Heart left ventricle (tissue), 16 donors: ENCODE measurements around the gene DUSP7. TPM values are rescaled to one million over a fixed set of nuclear protein-coding genes. Genes with fewer than 3 reads are reported as not detected.

Experiments
- ATAC-seq, 4 donors: fragments of 200-7000 bp; cut with Tn5 transposase; one replicate each; pipeline ENCODE4 v1.9.1; 2020 to 2022; ENCODE audit warnings: moderate library complexity in 4 of 4, mild to moderate bottlenecking in 3 of 4, moderate number of reproducible peaks in 1 of 4
- DNase-seq, 5 donors: peaks; one replicate each; pipeline ENCODE4 v3.0.0-alpha.2; 2020
- H3K27ac ChIP-seq, 12 donors: fragments of 200-600 bp; sonication (generic) in 4 of 12; one replicate each; pipeline versions ENCODE4 v1.5.0 to v1.8.0; 2016 to 2022; ENCODE audit warnings: mild to moderate bottlenecking in 2 of 12
- H3K27me3 ChIP-seq, 9 donors: fragments of 200-600 bp; sonication (generic) in 2 of 9; one replicate each; pipeline versions ENCODE4 v1.5.1 to v1.8.0; 2016 to 2022; ENCODE audit warnings: mild to moderate bottlenecking in 3 of 9
- H3K36me3 ChIP-seq, 9 donors: fragments of 200-600 bp; sonication (generic) in 2 of 9; one replicate each; pipeline versions ENCODE4 v1.5.0 to v1.8.0; 2018 to 2022; ENCODE audit warnings: mild to moderate bottlenecking in 2 of 9
- H3K4me1 ChIP-seq, 12 donors: fragments of 200-600 bp; sonication (generic) in 4 of 12; one replicate each; pipeline versions ENCODE4 v1.5.0 to v1.8.0; 2016 to 2022; ENCODE audit warnings: mild to moderate bottlenecking in 3 of 12
- H3K4me3 ChIP-seq, 12 donors: fragments of 200-600 bp; sonication (generic) in 4 of 12; one replicate each; pipeline versions ENCODE4 v1.5.0 to v1.8.0; 2017 to 2022; ENCODE audit warnings: mild to moderate bottlenecking in 9 of 12, moderate library complexity in 4 of 12
- H3K9me3 ChIP-seq, 12 donors: fragments of 200-600 bp; sonication (generic) in 4 of 12; one replicate each; pipeline versions ENCODE4 v1.5.0 to v1.8.0; 2016 to 2022; ENCODE audit warnings: mild to moderate bottlenecking in 1 of 12
- CTCF ChIP-seq, 12 donors: fragments of 200-600 bp; sonication (generic) in 4 of 12; IDR thresholded peaks; one replicate each; pipeline versions ENCODE4 v1.5.0 to v1.8.0; 2018 to 2022; ENCODE audit warnings: antibody characterized with exemption in 12 of 12, mild to moderate bottlenecking in 5 of 12
- POLR2A ChIP-seq, 2 donors: fragments of 450-650 bp; IDR thresholded peaks; one replicate each; pipeline ENCODE4 v1.6.1; 2017; ENCODE audit warnings: antibody characterized with exemption in 2 of 2, mild to moderate bottlenecking in 2 of 2, moderate library complexity in 2 of 2
- WGBS, 4 donors: extraction: QIAGEN DNeasy Blood & Tissue Kit in 2 of 4; methylation state at CpG; one replicate each; pipeline versions ENCODE4 v1.1.5 to v1.1.7; 2013 to 2018; 5-methylcytosine and 5-hydroxymethylcytosine counted together
- intact Hi-C, 10 donors: fragments of 100-400 bp; cut with DNase I; formaldehyde crosslinking; loops; one replicate each; pipeline versions ENCODE4 v1.11.1 to v1.14.2; 2022
- polyA plus RNA-seq, 2 donors: library from polyadenylated mRNA; stranded (reverse); fragments of 200-250 nt; gene quantifications; one replicate each; pipeline ENCODE4 v1.2.3, GENCODE V29; 2013
- total RNA-seq, 9 donors: library from RNA; depleted of rRNA in 2 of 9; stranded (reverse); fragments of >200 nt in 2 of 9; fragmentation: NEBNext Ultra II Directional in 3 of 9; extraction: Animal tissue kit (Norgen Biotek cat#: 25700) in 3 of 9; gene quantifications; one replicate each; pipeline versions ENCODE4 v1.1.0 to v1.2.4, GENCODE V29; 2016 to 2023
- donor health status: ischemic (EF 13 %, LVEDD 7.1; RV severe dilation, severe dysfunction).
- donor health status: healthy with polysubstance abuse.
- donor health status: DM: no; HTN: yes; CAD: no.
- donor health status: DM: no; HTN: no; CAD: no.
- donor health status: ischemic (EF 25% LVEDD 6.9; RV normal size, moderate dysfunction).
- donor health status: ischemic (EF 25% LVEDD 5.7; RV mildly dilated, moderate dysfunction).
- donor health status: healthy.
- donor health status: DM: yes; HTN: yes; CAD: no.
- donor health status: ischemic (EF 35%, LVEDD 5.7; RV mildly dilated, moderate dysfunction).
- donor health status: nonischemic (EF 11% LVEDD 7.7; RV severe dilation, severe dysfunction).
- donor health status: DM: yes; HTN: yes; CAD: no.
- donor health status: PGD.
- donor health status: ischemic (EF 29% LVEDD 5.4; RV normal size, mild dysfunction).
- donor health status: nonischemic (EF 23%, LVEDD 6.1; RV moderate dilation, normal function).

The DUSP7 gene
- total and polyA plus RNA-seq, 11 donors: 9.2 to 33.2 (median 20.7) TPM

- TF ChIP-seq POLR2A (IDR thresholded peaks at IDR 0.05): no peak
- TF ChIP-seq CTCF (IDR thresholded peaks at IDR 0.05): no peak
- ATAC-seq (peak; percentile 33 to 88 (median 78)), DNase-seq (peak in 3 of 5 donors; percentile 31 to 64 (median 59))
- intact Hi-C loops: no loop called here
- peaks cover 0 to 4% (median 0%) of the 10 kb centered on the region in 9 donors for H3K36me3 ChIP-seq
- H3K9me3 ChIP-seq: peaks cover 0 to 20% (median 4%) of the 10 kb centered on the region in 12 donors
- 28 to 55% (median 44%) methylated on average over 3 of the region's 3 CpGs for WGBS, 4 donors
- peak overlapping the region in 7 of 12 donors; percentile 1 to 66 (median 21) for H3K27ac ChIP-seq
- H3K4me1 ChIP-seq: peaks cover 0 to 10% (median 0%) of the 10 kb centered on the region in 12 donors
- H3K27me3 ChIP-seq: no peaks in the 10 kb centered on the region
- H3K4me3 ChIP-seq: no peak overlapping the region
Observed at GRCh38 chr3:52099001-52099401, 42.6 kb upstream of the DUSP7 start.

GRCh38 chr3:52097851-52098507 is 41.6 kb upstream of the DUSP7 start:
- DNase-seq: peak in 3 of 5 donors; percentile 4 to 13 (median 9)

GRCh38 chr3:52095990-52096775 is 39.8 kb upstream of the DUSP7 start:
- Histone ChIP-seq H3K4me3 (no peak overlapping the region), H3K27me3 (no peaks in the 10 kb centered on the region), H3K9me3 (peaks cover 0 to 8% (median 2%) of the 10 kb centered on the region in 12 donors), H3K4me1 (peaks cover 0 to 24% (median 13%) of the 10 kb centered on the region in 12 donors), H3K27ac (no peak overlapping the region), H3K36me3 (peaks cover 0 to 4% (median 0%) of the 10 kb centered on the region in 9 donors)
- WGBS, 4 donors: 96 to 97% (median 96%) methylated on average over 8 of the region's 8 CpGs
- ATAC-seq: no peak
- DNase-seq: peak in 3 of 5 donors; percentile 16 to 23 (median 18)
- intact Hi-C loops: no loop called here
- TF ChIP-seq CTCF (IDR thresholded peaks at IDR 0.05) (no peak), POLR2A (IDR thresholded peaks at IDR 0.05) (no peak)

More at GRCh38 chr3:52097851-52098507, 41.6 kb upstream of the DUSP7 start:
- H3K4me1 ChIP-seq: peaks cover 0 to 10% (median 6%) of the 10 kb centered on the region in 12 donors
- 78 to 94% (median 84%) methylated on average over 2 of the region's 2 CpGs for WGBS, 4 donors
- TF ChIP-seq CTCF (IDR thresholded peaks at IDR 0.05) (no peak), POLR2A (IDR thresholded peaks at IDR 0.05) (no peak)
- H3K9me3 ChIP-seq: peaks cover 0 to 20% (median 4%) of the 10 kb centered on the region in 12 donors
- H3K36me3 ChIP-seq: peaks cover 0 to 4% (median 0%) of the 10 kb centered on the region in 9 donors
- peak in 3 of 4 donors; percentile 25 to 42 (median 31) for ATAC-seq
- intact Hi-C loops: no loop called here
- no peak overlapping the region for H3K4me3 ChIP-seq
- H3K27me3 ChIP-seq: no peaks in the 10 kb centered on the region
- H3K27ac ChIP-seq: peak overlapping the region in 4 of 12 donors; percentile 1 to 53 (median 26)
